HepG2 (cell line): ENCODE results near the gene PYGO2. TPM values are rescaled to one million over a fixed set of nuclear protein-coding genes. Genes with fewer than 3 reads are reported as not detected.

ENCODE experiments used
- EHMT2 ChIP-seq: fragments of 200-600 bp; sonication (generic); IDR thresholded peaks from 2 replicates; pipeline ENCODE4 v1.7.0; 2017; ENCODE audit warnings: antibody characterized with exemption, low read depth, low read length, borderline replicate concordance
- ETV5 ChIP-seq: IDR thresholded peaks from 2 replicates; pipeline ENCODE4 v1.6.1; 2018; ENCODE audit warnings: missing biosample characterization, missing genetic modification reagents, inconsistent platforms, borderline replicate concordance
- FOXA3 ChIP-seq: IDR thresholded peaks from 2 replicates; pipeline ENCODE4 v1.6.1; 2016; ENCODE audit warnings: missing genetic modification reagents, missing compliant biosample characterization
- FOXK1 ChIP-seq: sonication (generic); formaldehyde crosslinking; IDR thresholded peaks from 2 replicates; pipeline ENCODE4 v1.4.0; 2020; ENCODE audit warnings: low read depth, missing genetic modification reagents, borderline replicate concordance
- HNF4A ChIP-seq: sonication (generic); formaldehyde crosslinking; IDR thresholded peaks from 2 replicates; pipeline ENCODE4 v1.4.0; 2020; ENCODE audit warnings: missing genetic modification reagents
- SAP130 ChIP-seq: IDR thresholded peaks from 2 replicates; pipeline ENCODE4 v1.6.1; 2016; ENCODE audit warnings: low read depth
- THYN1 ChIP-seq: sonication (generic); formaldehyde crosslinking; IDR thresholded peaks from 2 replicates; pipeline ENCODE4 v1.8.1; 2023; ENCODE audit warnings: low read depth, mild to moderate bottlenecking, moderate library complexity, missing genetic modification reagents, borderline replicate concordance
- ZNF124 ChIP-seq: sonication (generic); formaldehyde crosslinking; IDR thresholded peaks from 2 replicates; pipeline ENCODE4 v1.4.0; 2020; ENCODE audit warnings: missing genetic modification reagents
- ZNF20 ChIP-seq: sonication (generic); formaldehyde crosslinking; IDR thresholded peaks from 2 replicates; pipeline ENCODE4 v1.4.0; 2020; ENCODE audit warnings: mild to moderate bottlenecking, moderate library complexity, missing genetic modification reagents
- polyA plus RNA-seq, 8 experiments: library from polyadenylated mRNA; depleted of rRNA in 3 of 8; stranded (reverse) in 7 of 8; unstranded in 1 of 8; fragments of >200 nt; fragmentation: Illumina TruSeq in 4 of 8; extraction: Trizol in 4 of 8; gene quantifications; 2 replicates each; pipeline versions ENCODE4 v1.2.1 to v1.2.3, GENCODE V29; 2011 to 2016; ENCODE audit warnings: low read depth in 4 of 8, missing spikeins in 1 of 8, mixed read lengths in 1 of 8; ENCODE audit not compliant: insufficient read depth in 1 of 8
- total RNA-seq, 5 experiments: library from RNA; depleted of rRNA; stranded (reverse); fragments of >200 nt; fragmentation: Illumina TruSeq; extraction: Trizol; gene quantifications; 2 replicates each; pipeline ENCODE4 v1.2.3, GENCODE V29; 2016; ENCODE audit warnings: low read depth in 1 of 5
- TF ChIP-seq, protein P1 (sequence below): sonication (generic); formaldehyde crosslinking; IDR thresholded peaks from 2 replicates; pipeline ENCODE4 v1.4.0; 2020; ENCODE audit warnings: missing genetic modification reagents
- TF ChIP-seq, protein P2 (sequence below): sonication (generic); formaldehyde crosslinking; IDR thresholded peaks from 2 replicates; pipeline ENCODE4 v1.8.1; 2023; ENCODE audit warnings: mild to moderate bottlenecking, inconsistent platforms, moderate library complexity, missing genetic modification reagents, borderline replicate concordance
- TF ChIP-seq, protein P3 (sequence below): sonication (generic); formaldehyde crosslinking; IDR thresholded peaks from one replicate; pipeline ENCODE4 v1.5.1; 2020; ENCODE audit warnings: mild to moderate bottlenecking, missing genetic modification reagents; ENCODE audit errors: not compliant biosample characterization
- TF ChIP-seq, protein P4 (sequence below): sonication (generic); formaldehyde crosslinking; IDR thresholded peaks from 2 replicates; pipeline ENCODE4 v1.5.0; 2020; ENCODE audit warnings: missing genetic modification reagents
- TF ChIP-seq, protein P5 (sequence below): sonication (generic); formaldehyde crosslinking; IDR thresholded peaks from 2 replicates; pipeline ENCODE4 v1.4.0; 2020; ENCODE audit warnings: mild to moderate bottlenecking, missing genetic modification reagents

Gene PYGO2
- total and polyA plus RNA-seq, 2 of the 13 experiments (the other 11 are each of a cell fraction or from before 2014, with no cell fraction given), result 20.3 to 21.8 TPM

DNA sequence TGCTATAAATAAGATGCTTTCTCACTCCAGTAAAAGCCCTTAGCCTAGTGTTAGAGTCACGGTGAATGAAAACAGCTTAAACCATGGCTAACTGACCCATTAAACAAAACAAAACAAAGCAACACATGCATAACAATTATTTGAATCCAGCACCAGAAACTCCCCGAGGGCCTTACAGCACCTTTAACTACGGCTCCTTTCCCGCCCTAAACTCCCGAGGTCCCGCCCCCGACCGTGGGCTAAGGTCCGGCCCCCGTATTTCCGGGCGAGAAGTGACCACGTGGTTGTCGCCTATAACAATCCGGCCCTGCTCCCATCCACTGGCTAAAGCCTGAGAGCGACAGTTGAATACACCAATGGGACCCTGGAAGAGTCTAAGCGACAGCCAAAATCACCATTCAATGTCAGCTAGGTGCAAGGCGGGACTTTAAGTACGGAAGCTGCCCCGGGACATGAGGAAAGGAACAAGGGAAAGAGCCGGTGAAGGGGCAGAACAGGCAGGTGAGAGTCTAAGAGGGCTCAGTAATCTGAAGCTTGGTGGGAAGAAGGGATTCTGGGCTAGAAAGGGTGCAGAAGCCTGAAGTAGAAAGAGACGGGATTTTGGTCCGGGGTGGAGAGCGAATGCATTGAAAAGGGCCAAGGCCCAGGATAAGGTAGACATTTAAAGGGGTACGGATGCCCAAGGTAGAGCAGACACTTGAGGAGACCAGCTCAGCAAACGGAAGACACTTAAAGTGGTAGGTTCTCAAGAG lies 21.5 kb upstream of the PYGO2 start, which contains the start of gene FLAD1 (continued):
- TF ChIP-seq, protein P1, sequence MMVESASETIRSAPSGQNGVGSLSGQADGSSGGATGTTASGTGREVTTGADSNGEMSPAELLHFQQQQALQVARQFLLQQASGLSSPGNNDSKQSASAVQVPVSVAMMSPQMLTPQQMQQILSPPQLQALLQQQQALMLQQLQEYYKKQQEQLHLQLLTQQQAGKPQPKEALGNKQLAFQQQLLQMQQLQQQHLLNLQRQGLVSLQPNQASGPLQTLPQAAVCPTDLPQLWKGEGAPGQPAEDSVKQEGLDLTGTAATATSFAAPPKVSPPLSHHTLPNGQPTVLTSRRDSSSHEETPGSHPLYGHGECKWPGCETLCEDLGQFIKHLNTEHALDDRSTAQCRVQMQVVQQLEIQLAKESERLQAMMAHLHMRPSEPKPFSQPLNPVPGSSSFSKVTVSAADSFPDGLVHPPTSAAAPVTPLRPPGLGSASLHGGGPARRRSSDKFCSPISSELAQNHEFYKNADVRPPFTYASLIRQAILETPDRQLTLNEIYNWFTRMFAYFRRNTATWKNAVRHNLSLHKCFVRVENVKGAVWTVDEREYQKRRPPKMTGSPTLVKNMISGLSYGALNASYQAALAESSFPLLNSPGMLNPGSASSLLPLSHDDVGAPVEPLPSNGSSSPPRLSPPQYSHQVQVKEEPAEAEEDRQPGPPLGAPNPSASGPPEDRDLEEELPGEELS (CRISPR knock-in tag), result no peak
- TF ChIP-seq, protein P2, sequence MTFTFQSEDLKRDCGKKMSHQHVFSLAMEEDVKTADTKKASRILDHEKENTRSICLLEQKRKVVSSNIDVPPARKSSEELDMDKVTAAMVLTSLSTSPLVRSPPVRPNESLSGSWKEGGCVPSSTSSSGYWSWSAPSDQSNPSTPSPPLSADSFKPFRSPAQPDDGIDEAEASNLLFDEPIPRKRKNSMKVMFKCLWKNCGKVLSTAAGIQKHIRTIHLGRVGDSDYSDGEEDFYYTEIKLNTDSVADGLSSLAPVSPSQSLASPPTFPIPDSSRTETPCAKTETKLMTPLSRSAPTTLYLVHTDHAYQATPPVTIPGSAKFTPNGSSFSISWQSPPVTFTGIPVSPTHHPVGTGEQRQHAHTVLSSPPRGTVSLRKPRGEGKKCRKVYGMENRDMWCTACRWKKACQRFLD (CRISPR knock-in tag), result no peak
- TF ChIP-seq FOXK1 (CRISPR knock-in tag), result peak; percentile 80
- no peak; the same call in 1 of the 2 replicates for TF ChIP-seq ETV5 (CRISPR knock-in tag)
- TF ChIP-seq HNF4A (CRISPR knock-in tag), result no peak; the same call in 1 of the 2 replicates
- TF ChIP-seq, protein P3, sequence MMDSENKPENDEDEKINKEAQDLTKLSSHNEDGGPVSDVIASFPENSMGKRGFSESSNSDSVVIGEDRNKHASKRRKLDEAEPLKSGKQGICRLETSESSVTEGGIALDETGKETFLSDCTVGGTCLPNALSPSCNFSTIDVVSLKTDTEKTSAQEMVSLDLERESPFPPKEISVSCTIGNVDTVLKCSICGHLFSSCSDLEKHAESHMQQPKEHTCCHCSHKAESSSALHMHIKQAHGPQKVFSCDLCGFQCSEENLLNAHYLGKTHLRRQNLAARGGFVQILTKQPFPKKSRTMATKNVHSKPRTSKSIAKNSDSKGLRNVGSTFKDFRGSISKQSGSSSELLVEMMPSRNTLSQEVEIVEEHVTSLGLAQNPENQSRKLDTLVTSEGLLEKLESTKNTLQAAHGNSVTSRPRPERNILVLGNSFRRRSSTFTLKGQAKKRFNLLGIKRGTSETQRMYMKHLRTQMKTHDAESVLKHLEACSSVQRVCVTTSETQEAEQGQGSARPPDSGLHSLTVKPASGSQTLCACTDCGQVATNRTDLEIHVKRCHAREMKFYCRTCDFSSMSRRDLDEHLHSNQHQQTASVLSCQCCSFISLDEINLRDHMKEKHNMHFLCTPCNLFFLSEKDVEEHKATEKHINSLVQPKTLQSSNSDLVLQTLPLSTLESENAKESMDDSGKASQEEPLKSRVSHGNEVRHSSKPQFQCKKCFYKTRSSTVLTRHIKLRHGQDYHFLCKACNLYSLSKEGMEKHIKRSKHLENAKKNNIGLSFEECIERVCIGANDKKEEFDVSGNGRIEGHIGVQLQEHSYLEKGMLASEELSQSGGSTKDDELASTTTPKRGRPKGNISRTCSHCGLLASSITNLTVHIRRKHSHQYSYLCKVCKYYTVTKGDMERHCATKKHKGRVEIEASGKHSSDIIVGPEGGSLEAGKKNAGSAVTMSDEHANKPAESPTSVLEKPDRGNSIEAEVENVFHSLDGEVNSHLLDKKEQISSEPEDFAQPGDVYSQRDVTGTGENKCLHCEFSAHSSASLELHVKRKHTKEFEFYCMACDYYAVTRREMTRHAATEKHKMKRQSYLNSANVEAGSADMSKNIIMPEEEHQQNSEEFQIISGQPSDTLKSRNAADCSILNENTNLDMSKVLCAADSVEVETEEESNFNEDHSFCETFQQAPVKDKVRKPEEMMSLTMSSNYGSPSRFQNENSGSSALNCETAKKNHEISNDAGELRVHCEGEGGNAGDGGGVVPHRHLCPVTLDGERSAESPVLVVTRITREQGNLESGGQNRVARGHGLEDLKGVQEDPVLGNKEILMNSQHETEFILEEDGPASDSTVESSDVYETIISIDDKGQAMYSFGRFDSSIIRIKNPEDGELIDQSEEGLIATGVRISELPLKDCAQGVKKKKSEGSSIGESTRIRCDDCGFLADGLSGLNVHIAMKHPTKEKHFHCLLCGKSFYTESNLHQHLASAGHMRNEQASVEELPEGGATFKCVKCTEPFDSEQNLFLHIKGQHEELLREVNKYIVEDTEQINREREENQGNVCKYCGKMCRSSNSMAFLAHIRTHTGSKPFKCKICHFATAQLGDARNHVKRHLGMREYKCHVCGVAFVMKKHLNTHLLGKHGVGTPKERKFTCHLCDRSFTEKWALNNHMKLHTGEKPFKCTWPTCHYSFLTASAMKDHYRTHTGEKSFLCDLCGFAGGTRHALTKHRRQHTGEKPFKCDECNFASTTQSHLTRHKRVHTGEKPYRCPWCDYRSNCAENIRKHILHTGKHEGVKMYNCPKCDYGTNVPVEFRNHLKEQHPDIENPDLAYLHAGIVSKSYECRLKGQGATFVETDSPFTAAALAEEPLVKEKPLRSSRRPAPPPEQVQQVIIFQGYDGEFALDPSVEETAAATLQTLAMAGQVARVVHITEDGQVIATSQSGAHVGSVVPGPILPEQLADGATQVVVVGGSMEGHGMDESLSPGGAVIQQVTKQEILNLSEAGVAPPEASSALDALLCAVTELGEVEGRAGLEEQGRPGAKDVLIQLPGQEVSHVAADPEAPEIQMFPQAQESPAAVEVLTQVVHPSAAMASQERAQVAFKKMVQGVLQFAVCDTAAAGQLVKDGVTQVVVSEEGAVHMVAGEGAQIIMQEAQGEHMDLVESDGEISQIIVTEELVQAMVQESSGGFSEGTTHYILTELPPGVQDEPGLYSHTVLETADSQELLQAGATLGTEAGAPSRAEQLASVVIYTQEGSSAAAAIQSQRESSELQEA, result no peak
- TF ChIP-seq EHMT2, result no peak
- peak; percentile 37 for TF ChIP-seq FOXA3 (CRISPR knock-in tag)
- TF ChIP-seq THYN1, result no peak
- TF ChIP-seq ZNF20, result no peak
- peak; percentile 74; the same call in 1 of the 2 replicates for TF ChIP-seq ZNF124 (CRISPR knock-in tag)
- peak; percentile 99 for TF ChIP-seq SAP130 (CRISPR knock-in tag)
- TF ChIP-seq, protein P4, sequence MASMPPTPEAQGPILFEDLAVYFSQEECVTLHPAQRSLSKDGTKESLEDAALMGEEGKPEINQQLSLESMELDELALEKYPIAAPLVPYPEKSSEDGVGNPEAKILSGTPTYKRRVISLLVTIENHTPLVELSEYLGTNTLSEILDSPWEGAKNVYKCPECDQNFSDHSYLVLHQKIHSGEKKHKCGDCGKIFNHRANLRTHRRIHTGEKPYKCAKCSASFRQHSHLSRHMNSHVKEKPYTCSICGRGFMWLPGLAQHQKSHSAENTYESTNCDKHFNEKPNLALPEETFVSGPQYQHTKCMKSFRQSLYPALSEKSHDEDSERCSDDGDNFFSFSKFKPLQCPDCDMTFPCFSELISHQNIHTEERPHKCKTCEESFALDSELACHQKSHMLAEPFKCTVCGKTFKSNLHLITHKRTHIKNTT (CRISPR knock-in tag), result no peak
- TF ChIP-seq, protein P5, sequence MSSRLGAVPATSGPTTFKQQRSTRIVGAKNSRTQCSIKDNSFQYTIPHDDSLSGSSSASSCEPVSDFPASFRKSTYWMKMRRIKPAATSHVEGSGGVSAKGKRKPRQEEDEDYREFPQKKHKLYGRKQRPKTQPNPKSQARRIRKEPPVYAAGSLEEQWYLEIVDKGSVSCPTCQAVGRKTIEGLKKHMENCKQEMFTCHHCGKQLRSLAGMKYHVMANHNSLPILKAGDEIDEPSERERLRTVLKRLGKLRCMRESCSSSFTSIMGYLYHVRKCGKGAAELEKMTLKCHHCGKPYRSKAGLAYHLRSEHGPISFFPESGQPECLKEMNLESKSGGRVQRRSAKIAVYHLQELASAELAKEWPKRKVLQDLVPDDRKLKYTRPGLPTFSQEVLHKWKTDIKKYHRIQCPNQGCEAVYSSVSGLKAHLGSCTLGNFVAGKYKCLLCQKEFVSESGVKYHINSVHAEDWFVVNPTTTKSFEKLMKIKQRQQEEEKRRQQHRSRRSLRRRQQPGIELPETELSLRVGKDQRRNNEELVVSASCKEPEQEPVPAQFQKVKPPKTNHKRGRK (CRISPR knock-in tag), result no peak
